GM18502 (cell line): Measurements from ENCODE around the gene RAB29.

Experiments
- ATAC-seq: cut with Tn5 transposase; IDR thresholded peaks from one replicate; pipeline ENCODE4 v1.9.1; 2021; ENCODE audit warnings: mild to moderate bottlenecking; ENCODE audit not compliant: unreplicated experiment, poor library complexity

The RAB29 gene

DNA sequence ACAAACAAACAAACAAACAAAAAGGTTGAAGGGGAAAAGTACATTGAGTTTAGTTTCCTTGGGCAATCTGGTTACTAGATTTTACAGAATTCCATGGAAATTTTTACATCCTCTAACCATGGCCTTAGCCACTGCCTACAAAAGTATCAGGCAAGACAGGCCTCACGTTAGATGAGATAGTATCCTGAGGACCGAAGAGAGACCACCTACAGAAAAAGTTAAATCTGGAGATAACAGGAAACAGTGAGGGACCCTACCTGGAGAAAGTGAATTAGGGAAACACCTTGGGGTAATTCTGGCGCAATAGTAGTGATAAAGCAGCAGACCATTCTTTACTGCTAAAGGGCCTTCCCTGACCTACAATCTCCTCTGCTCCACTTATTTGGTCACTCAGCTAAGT lies 8.7 kb downstream of the RAB29 start:
- ATAC-seq: no peak

DNA sequence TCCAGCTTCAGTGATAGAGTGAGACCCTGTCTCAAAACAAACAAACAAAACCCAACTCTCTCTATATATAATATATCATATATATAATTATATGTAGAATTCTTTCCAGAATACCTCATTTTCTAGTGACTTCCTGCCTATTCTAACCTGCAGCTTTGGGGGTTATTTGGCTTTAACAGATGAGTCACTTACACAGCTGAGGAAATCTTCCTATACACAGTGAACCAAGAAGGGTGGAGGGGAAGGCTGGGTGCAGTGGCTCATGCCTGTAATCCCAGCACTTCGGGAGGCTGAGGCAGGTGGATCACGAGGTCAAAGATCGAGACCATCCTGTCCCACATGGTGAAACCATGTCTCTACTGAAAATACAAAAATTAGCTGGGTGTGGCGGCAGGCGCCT lies 9.2 kb downstream of the RAB29 start:
- no peak for ATAC-seq

DNA sequence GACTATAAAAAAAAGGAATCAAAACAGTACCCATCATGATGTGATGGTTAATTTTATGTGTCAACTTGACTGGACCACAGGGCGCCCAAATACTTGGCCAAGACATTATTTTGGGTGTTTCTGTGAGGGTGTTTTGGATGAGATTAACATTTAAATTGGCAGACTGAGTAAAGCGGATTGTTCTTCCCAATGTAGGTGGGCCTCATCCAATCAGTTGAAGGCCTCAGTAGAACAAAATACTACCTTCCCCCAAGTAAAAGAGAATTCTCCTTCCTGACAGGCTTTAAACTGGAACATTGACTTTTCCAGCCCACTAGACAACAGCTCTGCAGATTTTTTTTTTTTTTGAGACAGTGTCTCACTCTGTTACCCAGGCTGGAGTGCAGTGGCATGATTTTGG lies 10.7 kb downstream of the RAB29 start:
- ATAC-seq: no peak

DNA sequence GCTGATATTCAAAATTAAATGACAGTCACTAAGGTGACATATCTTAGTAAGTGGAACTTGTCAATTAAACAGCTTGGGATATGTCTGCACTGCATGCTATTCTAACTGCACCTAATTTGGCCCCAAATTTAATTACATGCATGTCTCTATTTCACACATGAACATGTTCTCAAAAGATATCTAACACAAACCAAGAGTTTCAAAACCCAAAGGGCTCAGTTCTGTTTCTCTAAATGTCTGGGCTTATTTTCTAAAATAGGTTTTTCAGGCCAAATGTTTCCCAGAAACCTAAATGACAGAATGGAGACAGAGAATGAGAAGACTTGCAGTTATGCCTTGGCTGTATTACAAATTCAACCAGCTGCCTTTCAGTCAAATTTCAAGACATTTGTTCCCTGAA lies 11.3 kb downstream of the RAB29 start:
- ATAC-seq: no peak

- no peak for ATAC-seq
Measured at GRCh38 chr1:205760606-205761005, 14.7 kb downstream of the RAB29 start.

DNA sequence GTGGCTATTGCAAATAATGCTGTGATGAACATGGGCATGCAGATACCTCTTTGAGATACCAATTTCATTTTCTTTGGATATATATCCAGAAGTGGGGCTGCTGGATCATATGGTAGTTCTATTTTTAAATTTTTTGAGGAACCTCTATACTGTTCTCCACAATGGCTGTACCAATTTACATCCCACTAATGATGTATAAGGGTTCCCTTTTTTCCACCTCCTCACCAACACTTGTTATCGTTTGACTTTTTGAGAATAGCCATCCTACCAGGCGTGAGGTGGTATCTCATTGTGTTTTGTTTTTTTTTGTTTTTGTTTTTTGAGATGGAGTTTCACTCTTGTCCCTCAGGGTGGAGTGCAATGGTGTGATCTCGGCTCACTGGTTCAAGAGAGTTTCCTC lies 18.7 kb downstream of the RAB29 start:
- no peak for ATAC-seq

- ATAC-seq: no peak
Measured at GRCh38 chr1:205754857-205755256, 20.4 kb downstream of the RAB29 start.

GRCh38 chr1:205751036-205751651 lies 24.1 kb downstream of the RAB29 start:
- ATAC-seq: no peak

GRCh38 chr1:205750138-205751035 lies 24.9 kb downstream of the RAB29 start, which contains the start of gene NUCKS1:
TSS of gene NUCKS1 (minus strand) at chr1:205750182. CDS start at chr1:205749973, 209 bp downstream.
- peak; percentile 83 for ATAC-seq

DNA sequence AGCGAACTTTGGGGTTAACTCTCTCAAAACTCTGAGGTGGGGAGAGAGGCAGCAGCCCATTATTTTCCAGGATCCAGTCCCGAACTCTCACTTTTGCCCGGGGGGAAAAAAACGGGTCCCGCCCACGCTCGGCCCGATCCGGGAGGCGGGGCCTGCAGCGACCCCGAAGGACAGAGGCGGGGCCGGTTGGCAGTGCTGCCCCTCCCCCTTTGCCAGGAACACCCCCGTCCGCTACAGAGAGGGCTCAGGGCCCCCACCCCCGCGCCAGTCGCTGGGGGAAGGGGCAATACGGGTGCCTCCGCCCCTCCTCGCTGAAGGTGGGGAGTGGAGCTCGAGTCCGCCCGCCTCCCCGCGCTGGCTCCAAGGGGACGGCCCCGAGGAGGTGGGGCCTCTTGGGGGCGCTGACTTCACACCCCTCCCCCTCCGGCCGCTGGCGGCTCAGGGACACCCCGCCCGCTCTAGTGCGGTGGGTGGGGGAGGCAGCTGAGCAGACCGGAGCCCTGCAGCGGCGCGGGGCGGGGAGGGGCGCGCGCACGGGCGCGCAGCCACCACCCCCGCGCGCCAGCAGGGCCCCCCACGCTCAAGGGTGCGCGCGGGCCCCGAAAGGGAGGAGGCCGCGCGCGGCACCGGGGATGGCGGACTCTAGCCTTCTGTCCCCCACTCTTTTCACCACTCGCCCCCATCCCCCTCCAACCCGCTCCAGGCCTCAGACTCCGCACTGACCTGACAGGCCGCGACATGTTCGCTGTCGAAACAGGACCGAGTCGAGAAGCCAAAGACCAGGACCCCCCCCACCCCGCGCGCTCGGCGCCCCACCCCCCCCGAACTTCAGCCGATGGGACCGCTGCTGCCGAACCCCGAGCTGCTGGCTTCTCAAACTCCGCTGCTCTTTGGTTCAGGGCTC lies 25.8 kb downstream of the RAB29 start:
- ATAC-seq: peak; percentile 77

GRCh38 chr1:205748403-205749233 lies 26.7 kb downstream of the RAB29 start:
- ATAC-seq: peak; percentile 23

- ATAC-seq: no peak
Measured at GRCh38 chr1:205746757-205747412, 28.4 kb downstream of the RAB29 start.

DNA sequence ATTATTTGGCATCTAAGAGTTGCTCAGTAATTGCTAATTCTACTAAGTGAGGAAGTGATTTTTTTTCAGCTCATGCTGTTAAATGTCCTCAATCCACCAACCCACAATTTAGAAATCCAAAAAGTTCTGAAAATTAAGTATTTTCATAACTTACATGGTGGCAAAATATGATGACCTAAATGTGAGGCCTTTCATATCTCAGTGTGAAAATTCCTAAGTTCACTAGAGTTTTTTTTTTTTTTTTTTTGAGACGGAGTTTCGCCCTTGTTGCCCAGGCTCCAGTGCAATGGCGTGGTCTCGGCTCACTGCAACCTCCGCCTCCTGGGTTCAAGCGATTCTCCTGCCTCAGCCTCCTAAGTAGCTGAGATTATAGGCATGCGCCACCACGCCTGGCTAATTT lies 30.9 kb downstream of the RAB29 start:
- no peak for ATAC-seq

DNA sequence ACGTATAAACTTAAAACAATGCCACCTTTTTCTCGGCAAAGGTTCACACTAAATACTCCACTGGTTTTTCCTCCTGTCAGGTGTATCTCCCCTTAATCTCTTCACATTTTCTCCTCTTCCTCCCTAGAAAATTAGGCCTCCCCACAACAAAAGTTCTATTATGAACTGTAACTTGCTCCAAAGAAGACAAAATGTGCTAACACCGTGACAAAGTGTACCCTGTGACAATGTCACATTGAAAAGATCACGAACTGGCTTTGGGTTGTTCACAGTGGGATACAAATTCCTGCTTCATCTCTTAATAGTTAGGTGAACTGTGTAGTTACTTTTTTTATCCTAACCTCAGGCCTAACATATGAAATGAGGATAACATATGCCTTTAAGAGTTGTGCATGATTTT lies 31.3 kb downstream of the RAB29 start:
- no peak for ATAC-seq

DNA sequence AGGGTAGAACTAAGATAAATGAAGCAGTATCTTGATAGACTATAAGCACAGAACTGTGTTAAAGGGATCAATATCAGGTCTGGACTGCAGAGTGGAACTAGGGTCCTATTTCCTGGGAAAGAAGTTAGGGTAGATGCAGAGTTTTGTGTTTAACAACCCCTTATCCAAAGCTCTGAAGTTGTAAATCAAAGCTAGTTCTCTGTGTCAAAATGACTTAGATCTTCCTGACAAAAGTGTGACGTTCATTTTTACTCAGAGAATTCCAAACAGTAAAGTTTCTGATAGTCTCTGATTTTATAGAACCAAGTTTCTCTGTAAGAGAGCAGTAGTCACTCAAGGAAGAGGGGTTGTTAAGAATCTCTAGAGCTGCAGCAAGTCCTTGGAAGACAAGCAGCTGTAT lies 33.6 kb downstream of the RAB29 start:
- ATAC-seq: no peak

GRCh38 chr1:205739348-205740160 lies 35.7 kb downstream of the RAB29 start:
- no peak for ATAC-seq

DNA sequence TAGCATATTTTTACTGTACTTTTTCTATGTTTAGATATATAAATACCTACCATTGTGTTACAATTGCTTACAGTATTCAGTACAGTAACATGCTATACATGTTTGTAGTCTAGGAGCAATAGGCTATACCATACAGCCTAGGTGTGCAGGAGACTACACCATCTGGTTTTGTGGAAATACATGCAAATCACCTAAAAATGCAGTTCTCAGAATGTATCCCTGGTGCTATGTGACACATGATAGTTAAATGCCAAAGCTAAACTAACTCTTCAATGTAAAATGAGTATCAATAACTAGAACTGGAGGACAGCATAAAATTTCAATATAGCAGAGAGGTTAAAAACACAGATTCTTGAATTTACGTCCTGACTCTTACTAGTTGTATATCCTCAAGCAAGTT lies 40.1 kb downstream of the RAB29 start:
- ATAC-seq: no peak

GRCh38 chr1:205733438-205734175 lies 41.7 kb downstream of the RAB29 start:
- ATAC-seq: no peak
